Measurements from ENCODE around the gene ATP8A2.

ATP8A2 gene

DNA sequence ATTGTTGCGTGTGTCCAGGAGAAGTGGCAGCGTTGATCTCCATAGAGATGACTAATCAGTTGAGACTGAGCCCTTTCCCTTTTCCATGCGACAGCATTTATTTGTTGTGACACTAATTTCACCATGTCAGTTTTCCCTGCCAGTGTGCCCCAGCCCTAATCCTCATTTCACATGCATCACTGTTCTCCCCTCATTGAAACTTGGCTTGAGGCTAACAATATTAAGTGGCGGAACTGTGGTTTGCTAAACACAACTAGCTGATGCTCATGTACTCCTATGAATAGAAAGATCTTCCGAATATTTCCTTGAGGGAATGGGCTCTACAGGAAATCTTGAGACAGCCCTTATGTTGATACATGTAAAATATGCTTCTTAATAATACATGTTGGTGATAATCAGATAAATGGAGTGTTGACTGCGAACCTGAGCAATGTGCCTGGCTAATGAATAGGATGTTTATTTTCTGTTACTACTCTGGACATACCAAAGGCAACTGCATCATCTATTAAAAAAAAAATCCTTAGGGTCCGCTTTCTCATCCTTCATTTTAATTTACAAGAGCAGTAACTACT lies 258.6 kb downstream of the ATP8A2 start:
- no peak for DNase-seq (ENCODE audit: low spot score)

- no peak for DNase-seq (ENCODE audit: low spot score)
These were observed 260.6 kb downstream of the ATP8A2 start for GRCh38 chr13:25632166-25632888.

DNA sequence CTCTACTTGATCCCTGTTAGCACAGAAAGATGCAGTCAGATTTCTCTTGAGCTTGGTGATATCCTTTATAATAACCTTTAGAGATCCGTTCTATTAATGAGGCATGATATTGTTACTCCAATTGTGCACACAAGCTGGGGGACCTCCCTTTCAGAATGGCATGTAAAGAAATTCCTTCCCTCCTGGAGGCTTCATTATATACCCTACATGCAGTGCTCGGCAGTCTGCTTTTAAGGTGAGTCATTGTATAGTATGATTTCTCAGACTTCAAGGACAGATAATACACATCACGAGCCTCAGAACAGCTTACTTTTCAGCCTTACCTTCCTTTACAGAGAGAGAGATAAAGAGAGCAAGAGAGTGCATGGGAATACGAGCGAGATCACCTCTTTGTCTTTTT lies 261.3 kb downstream of the ATP8A2 start:
- no peak for DNase-seq (ENCODE audit: low spot score)

- no peak for DNase-seq (ENCODE audit: low spot score)
These were observed 273.9 kb downstream of the ATP8A2 start for GRCh38 chr13:25645681-25646080.

GRCh38 chr13:25649001-25649633 lies 277.3 kb downstream of the ATP8A2 start:
- no peak for DNase-seq (ENCODE audit: low spot score)

- no peak for DNase-seq (ENCODE audit: low spot score)
These were observed 281.0 kb downstream of the ATP8A2 start for GRCh38 chr13:25652764-25653163.

DNA sequence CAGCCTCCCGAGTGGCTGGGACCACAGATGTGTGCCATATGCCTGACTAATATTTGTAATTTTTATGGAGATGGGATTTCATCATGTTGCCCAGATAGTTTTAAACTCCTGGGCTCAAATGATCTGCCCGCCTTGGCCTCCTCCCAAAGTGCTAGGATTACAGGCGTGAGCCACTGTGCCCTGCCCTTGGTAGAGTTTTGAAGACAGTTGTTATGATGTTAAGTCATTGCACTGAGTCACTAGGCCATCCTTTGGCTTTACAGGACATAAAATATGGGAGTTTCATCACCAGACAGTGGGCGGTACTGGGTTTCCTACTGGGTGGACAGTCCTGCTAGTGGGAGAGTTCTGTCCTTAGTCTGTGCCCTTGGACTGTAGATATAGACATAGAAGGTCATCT lies 282.5 kb downstream of the ATP8A2 start:
- DNase-seq (ENCODE audit: low spot score) = no peak

GRCh38 chr13:25657157-25657556 lies 285.4 kb downstream of the ATP8A2 start:
- no peak for DNase-seq (ENCODE audit: low spot score)

DNA sequence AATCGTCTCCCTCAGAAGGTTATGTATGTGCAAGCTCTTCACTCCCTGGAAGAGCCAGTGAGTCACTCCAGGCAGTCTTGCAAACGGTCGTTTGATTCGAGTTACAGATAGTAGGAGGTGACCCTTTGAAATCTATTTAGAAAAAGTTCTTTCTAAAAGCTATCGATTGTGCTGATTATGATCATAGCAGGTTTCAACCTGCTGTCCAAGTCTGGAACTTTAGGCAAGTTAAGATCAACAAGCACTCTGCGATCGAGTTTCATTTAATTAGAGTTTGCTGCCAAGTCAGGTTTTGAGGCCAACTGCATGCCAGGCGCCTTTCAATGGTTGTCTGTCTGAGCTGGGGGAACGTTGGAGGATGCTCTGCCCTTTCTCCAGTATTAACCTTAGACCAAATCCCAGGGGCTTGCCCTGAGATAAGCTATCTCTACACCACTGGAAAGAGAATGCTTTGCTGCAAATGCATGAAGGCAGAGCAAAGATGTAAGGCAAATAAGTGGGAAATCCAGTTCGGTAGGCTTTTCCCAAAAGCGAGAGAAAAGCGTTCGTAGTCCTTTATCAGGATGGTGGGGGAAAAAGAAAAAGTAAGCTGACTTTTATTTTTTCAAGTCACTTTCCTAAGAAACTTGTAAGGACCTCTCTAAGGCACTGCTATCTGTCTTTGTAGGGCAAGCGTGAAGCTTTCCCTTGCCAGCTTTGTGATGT lies 287.5 kb downstream of the ATP8A2 start:
- no peak for DNase-seq (ENCODE audit: low spot score)

DNA sequence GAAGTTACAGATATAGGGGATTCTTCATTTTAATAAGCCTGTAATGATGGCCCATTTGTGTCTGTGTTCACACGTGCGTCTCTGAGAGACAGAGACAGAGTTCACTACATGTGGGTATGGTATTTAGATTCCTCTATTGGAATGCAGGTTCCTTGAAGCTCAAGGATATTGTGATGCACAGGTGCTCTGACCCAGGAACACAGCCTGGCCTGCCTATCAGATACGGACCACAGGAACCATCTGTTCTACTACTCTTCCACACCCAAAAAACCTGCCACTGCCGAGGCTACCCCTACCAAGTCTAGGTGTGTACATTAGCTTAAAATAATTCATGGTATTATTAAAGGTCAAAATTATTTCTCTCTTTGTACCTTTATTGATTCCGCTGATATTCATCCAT lies 289.2 kb downstream of the ATP8A2 start:
- DNase-seq (ENCODE audit: low spot score) = no peak

GRCh38 chr13:25662516-25662915 lies 290.7 kb downstream of the ATP8A2 start:
- DNase-seq (ENCODE audit: low spot score) = no peak

DNA sequence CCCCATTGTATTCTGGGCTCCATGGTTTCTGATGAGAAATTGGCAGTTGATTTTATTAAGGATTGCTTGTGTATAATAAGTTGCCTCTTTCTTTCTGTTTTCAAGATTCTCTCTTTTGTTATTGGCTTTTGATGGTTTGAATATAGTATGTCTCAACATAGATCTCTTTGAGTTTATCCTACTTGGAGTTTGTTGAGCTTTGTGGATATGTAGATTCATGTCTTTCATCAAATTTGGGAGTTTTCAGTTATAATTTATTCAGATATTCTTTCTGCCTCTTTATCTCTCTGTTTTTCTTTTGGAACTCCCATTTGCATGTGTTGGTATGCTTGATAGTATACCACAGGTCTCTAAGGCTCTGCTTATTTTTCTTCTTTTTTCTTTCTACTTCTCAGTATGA lies 296.6 kb downstream of the ATP8A2 start:
- no peak for DNase-seq (ENCODE audit: low spot score)

DNA sequence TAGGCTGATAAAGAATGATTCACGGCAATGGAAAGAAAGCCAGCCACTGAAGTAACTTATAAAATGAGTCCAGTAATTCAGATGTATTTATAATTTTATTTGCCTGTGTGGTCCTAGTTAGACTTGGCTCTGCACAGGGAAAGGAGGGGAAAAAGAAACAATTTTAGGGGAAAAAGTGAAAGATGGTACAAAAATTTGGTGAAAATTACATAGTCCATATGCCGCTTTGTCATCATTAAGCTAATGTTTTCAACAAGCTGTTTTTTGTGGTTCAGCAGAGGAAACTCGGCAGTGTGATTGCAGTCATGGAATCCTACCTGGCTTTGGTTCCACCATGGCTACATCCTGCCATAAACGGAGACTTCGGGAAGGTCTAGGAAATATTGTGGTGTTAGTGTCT lies 301.9 kb downstream of the ATP8A2 start:
- DNase-seq (ENCODE audit: low spot score) = no peak

DNA sequence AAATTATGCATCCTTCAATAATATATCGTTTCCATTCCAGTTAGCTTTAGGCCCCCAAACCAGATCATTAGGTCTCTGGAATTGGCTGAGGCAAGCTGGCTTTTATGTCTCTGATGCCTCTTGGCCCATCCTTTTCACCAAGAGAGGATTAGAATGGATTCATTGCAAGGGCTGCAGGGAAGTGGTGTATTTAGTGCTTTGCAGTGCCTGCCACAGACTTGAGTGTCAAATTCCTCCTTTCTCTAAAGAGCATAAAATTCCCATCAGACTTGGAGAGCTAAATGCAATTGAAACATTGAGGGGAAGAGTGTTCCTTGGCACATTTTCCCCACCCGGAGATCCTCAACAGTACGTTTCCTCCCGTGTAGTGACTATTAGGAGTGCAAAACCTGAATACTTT lies 302.6 kb downstream of the ATP8A2 start:
- no peak for DNase-seq (ENCODE audit: low spot score)

DNA sequence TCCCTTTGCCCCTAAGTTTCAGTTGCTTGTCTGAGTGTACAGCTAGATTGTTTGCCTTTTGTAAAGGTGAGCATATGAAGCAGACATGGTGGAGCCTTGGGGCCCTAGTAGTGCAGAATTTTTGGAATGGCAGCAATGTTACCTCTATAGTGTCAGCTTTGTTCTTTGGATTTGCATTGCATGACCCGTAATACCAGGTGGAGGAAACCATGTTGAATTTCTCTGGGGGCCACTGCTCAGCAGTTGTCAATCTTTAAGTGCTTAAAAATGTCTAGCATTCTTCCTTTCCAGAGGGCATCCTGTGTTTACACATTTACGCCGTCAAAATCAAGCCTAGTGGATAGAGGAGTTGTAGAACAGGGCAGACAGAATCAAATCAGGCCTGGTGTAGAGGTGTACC lies 303.3 kb downstream of the ATP8A2 start:
- DNase-seq (ENCODE audit: low spot score) = no peak

- DNase-seq (ENCODE audit: low spot score) = no peak
These were observed 306.2 kb downstream of the ATP8A2 start for GRCh38 chr13:25677956-25678355.

DNA sequence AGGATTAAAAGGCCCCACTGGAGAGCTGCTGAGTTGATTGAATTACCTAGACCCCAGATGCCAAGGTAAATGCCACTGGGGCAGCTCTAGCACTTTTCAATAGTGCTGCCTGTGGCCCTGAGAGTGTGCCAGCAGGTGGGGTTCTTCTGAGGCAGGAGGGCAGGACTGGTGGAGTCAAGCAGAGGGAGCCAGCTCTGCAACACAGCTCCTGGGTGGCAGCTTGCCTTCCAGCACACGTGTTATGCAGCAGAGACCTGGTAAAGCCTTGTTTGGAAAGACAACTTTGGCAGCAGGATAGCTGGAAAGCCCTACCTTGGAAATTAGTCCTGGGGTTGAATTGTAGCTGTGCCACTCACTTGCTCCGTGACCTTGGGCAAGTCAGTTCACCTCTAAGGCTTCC lies 306.6 kb downstream of the ATP8A2 start:
- no peak for DNase-seq (ENCODE audit: low spot score)

DNA sequence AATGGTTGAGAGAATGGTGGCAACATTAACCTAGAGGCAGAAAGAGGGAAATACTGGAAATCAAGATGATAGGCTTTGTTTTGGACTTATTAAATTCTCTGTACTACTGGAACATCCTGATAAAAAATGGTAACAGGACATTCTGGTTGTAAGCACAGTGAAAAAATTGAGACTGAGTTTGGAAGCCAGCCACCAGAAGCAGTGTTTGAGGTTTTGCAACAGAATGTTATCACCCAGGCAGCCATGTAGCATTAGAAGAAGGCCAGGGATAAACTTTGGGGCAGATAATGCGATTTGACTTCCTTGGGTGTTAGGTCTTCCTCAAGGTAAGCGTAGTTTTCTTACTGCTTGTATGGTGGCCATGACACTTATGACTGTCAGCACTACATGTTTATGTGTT lies 307.4 kb downstream of the ATP8A2 start:
- no peak for DNase-seq (ENCODE audit: low spot score)

DNA sequence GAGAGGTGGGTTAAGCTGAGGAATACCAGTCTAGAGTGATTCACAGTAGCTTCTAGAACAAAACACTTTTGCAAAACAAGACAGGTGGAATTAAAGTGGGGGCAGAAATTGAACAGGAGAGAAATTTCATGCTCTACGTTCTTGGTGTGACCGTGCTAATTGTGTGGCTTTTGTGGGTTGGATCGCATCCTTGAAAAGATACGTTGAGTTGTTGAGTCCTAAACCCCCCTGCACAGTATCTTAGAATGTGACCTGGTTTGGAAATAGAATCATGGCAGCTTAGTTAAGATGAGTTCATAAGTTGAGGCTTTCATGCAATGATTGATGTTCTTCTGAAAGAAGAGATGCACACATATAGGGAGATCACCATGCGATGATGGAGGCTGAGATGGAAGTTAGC lies 308.2 kb downstream of the ATP8A2 start:
- no peak for DNase-seq (ENCODE audit: low spot score)

- DNase-seq (ENCODE audit: low spot score) = no peak
These were observed 310.5 kb downstream of the ATP8A2 start for GRCh38 chr13:25682276-25682675.

- DNase-seq (ENCODE audit: low spot score) = no peak
These were observed 311.3 kb downstream of the ATP8A2 start for GRCh38 chr13:25683056-25683455.

DNA sequence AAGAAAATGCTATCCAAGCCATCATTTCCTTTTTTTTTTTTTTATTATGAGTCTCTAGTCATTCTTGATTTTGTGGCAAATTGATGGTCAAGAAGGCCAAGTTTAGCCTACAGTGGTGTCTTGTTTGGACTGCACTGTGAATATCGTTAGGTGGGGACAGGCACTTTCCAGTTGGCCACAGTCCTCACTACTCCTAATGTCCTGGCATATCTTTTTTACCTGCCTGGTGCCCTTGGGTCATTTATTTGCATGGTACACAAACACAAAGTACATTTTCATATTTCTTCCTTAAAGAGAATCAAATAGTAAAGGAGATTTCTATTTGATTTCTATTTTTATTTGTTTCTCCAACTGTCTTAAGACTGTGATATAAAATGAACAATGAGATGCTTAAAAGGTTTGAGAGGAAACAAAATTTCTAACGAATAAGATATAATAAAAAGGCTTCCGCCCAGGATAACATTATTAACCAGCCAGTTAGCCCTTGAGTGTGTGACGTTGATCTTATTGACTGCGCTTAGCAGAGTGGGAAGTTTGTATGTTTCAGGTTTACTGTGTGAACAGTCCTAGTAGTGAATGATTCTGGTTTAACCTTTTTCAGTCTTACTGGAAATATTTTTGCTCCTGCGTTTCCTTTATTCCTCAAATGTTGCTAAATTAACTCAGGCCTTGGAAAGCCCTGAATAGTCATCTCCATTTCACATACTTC lies 312.0 kb downstream of the ATP8A2 start:
- no peak for DNase-seq (ENCODE audit: low spot score)
